Activated T-cell treated with anti-CD3 and anti-CD28 coated beads for 4 hours (primary cell): Measurements from ENCODE around the gene TNPO1.
"Not testable (repeated sequence)": the region's sequence is repeated elsewhere in the genome, so short reads cannot be mapped to it uniquely, and the experiment has no call there.

Experiments
- DNase-seq: peaks from one replicate; pipeline ENCODE4 v3.0.0-alpha.2; 2020

The TNPO1 gene

DNA sequence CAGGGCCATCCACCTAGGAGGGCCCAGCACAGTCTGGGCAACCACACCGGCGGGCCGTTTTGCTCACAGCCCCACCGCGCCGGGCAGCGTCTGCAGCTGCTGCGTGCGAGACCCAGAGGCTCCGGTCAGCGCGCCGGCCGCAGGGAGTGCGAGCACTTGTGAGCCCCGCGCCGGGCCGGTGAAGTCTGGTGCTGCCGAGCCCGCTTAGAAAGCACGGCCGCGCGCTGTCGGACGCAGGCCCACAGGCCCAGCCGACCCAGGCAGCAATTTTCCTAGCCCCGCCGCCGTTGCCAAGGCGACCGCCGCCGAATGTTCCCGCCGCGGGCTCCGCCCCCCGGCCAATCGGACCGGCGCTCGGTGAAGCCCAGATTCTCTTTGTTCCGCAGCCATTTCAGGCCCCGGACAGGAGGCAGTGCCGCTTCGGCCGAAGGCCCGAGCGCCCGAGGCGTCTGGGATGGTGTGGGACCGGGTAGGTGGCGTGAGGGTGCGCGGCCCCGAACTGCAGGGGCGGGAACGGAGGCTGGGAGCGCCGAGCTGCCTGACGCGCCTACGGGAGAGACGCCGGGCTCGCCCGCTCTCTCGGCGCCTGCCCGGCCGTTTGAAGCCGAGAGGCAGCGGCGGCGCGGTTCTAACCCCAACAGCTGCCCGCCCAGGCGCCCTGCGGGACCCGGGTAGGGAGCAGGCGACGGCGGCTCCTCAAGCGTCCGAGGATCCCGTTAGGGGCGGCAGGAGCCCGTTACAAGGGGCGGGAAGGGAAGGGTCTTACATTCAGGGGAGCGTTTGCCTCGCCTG is at the start of gene TNPO1:
Gene TNPO1, plus strand, starts transcription at position 378 of the 792 bp plus-strand sequence. Its CDS starts 77 bp downstream, at position 455.
- DNase-seq, result peak; percentile 73

- DNase-seq, result no peak
Observed at GRCh38 chr5:72767289-72768010, 49.0 kb upstream of the TNPO1 start.

- DNase-seq, result no peak
Observed at GRCh38 chr5:72770266-72770665, 46.2 kb upstream of the TNPO1 start.

GRCh38 chr5:72776684-72777083 is 39.8 kb upstream of the TNPO1 start:
- no peak for DNase-seq

DNA sequence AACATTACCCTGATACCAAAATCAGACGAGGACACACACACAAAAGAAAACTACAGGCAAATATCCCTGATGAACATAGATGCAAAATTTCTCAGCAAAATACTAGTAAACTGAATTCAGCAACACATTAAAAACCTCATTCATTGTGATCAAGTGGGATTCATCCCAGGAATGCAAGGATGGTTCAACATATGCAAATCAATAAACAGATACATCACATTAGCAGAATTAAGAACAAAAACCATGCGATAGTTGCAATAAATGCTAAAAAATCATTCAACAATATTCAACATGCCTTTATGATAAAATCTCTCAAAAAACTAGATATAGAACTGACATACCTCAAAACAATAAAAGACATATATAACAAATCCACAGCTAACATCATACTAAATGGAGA is 36.9 kb upstream of the TNPO1 start:
- no peak for DNase-seq

DNA sequence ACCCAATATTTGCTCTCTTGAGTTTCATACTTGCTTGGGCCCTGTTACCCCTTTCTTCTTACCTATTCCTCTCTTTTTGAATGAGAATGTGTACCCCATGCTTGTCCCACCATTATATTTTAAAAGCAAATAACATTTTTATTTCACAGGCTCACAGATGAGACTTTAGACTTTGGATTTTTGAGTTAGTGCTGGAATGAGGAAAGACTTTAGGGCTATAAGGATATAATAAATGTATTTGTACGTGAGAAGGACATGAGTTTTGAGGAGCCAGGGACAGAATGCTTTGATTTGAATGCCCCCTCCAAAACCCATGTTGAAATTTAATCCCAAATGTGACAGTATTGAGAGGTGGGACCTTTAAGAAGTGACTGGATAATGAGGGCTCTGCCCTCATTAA is 33.1 kb upstream of the TNPO1 start:
- no peak for DNase-seq

DNA sequence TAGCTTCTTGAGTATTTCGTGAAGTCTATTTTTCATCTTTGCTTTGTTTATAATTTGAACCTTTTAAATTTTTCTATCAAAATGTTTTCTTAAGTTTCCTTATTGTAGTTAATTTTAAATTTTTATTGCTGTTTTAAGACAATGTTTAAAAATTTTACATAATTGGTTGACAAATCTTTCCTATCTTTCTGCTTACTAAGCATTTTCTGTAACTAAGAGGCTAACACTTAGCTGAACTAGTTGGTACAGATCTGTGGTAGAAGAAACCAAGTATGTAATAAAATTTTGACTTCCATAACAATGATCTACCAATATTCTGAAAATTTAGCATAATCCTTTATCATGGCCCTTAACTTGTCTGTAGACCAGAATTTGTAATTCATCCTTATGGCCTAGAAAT is 32.3 kb upstream of the TNPO1 start:
- no peak for DNase-seq

DNA sequence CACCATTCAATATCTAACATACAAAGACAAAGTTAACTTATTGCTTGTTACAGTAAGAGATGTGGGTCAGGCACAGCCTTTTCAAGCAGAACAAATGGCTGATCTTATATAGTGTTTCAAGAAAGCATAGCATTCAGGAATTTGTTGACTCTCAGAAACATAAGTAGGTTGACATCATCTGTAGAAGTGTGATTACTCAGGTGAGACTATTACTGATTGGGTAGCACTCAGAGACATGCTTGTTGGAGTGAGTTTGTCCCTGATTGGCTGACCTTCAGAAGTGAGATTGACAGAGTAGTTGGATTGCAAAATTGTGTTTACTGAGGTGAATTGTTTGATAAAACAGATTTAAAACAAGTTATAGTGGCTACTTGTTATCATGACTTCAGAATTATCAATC is 30.7 kb upstream of the TNPO1 start:
- no peak for DNase-seq

DNA sequence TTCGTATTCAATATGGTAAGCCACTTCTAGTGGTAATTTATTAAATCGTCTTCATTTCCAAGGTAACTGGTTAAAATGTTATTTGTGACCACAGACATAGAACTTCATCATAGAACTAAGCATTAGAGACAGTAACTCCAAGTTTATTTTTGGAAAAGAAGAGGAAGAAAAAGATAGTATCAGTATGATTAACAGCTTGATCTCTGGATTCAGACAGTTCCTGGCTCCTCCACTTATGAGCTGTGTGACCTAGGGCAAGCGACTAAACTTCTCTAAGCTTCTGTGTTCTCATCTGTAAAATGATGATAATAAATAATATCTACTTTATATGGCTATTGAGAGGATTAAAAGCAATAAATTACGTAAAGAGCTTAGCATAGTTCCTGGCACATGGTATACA is 29.8 kb upstream of the TNPO1 start:
- no peak for DNase-seq

DNA sequence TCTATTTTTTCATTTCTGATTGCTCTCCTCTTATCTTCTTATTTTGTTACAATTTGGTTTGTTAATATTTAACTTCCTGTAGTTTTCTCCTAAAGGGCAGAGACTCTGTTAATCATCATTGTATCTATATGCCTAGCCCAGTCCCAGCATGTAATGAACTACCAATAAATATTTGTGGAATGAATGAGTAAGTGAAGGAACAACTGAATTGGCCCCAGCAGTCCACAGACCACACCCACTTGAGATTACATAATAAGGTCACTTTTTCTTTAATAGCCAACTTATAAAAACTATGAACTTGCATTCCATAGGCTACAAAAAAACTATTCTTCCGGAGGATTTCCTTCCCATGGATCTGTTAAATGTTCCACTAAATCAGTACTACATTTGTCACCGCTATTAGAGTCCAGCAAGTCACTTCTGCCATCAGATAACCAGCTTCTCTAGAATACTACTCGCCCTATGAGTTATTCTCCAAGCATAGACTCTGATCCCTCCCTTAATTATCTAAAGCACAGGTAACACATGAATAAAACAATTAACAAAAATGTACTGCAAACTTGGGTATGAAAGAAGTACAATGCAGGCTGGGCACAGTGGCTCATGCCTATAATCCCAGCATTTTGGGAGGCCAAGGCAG is 27.5 kb upstream of the TNPO1 start:
- DNase-seq, result no peak

GRCh38 chr5:72790186-72790585 is 26.3 kb upstream of the TNPO1 start:
- DNase-seq, result no peak

- DNase-seq, result not testable (repeated sequence)
Observed at GRCh38 chr5:72792662-72793061, 23.8 kb upstream of the TNPO1 start.

DNA sequence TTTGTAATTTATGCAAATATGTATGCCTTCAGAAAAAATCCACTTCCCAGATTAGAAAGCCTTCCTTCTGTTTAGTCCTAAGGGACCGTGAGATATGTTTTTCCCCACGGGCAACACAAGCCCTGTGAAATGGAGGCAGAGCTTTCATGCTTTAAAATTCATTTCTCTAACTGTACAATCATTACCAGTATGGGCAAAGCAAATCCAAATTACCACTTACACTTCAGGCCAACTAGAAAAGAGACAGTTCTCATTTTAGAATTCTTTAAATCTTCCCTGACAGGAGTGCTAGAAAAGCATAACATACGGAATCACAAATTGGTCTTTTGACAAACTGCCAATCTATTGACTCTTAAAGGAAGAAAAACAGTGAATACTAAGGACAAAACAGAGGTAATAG is 20.5 kb upstream of the TNPO1 start:
- no peak for DNase-seq

- no peak for DNase-seq
Observed at GRCh38 chr5:72799721-72800120, 16.7 kb upstream of the TNPO1 start.

DNA sequence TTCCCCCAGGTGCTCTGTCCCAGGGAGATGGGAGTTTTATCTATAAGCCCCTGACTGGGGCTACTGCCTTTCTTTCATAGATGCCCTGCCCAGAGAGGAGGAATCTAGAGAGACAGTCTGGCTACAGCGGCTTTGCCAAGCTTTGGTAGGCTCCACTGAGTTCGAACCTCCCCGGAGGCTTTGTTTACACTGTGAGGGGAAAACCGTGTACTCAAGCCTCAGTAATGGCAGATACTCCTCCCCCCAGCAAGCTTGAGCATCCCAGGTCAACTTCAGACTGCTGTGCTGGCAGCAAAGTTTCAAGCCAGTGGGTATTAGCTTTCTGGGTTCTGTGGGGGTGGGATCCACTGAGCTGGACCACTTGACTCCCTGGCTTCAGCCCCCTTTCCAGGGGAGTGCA is 7.8 kb upstream of the TNPO1 start:
- DNase-seq, result not testable (repeated sequence)

DNA sequence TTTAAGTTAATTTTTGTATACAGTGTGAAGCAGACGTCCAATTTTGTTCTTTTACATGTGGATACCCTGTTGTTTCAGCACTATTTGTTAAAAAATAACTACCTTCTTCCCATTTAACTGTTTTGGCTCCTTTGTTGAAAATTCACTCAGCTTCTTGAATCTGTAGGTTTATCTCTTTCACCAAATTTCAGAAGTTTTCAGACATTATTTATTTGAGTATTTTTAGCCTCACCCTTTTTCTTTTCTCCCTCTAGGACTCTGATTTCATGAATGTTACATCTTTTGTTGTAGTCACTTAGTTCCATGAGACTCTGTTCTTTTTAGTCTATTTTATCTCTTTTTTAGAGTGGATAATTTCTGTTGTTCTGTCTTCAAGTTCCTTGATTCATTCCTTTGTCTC is 4.6 kb upstream of the TNPO1 start:
- no peak for DNase-seq

DNA sequence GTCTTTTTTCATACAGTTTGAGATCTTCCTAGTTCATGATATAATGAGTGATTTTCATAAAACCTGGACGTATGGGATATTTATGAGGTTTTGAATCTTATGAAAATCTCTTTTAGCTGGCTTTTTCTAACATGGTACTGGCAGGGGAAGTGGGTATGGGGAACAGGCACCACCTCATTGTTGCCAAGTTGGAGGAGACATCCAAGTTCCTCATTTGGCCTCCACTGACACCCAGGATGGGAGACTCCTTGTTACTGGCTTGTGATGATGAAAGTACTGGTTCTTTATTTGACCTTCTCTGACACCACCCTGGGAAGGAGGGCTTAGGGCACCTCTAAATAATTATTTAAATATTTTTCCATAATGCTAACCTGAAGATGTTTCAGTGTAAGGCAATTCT is 4.0 kb upstream of the TNPO1 start:
- no peak for DNase-seq

GRCh38 chr5:72814104-72814503 is 2.4 kb upstream of the TNPO1 start:
- DNase-seq, result no peak

DNA sequence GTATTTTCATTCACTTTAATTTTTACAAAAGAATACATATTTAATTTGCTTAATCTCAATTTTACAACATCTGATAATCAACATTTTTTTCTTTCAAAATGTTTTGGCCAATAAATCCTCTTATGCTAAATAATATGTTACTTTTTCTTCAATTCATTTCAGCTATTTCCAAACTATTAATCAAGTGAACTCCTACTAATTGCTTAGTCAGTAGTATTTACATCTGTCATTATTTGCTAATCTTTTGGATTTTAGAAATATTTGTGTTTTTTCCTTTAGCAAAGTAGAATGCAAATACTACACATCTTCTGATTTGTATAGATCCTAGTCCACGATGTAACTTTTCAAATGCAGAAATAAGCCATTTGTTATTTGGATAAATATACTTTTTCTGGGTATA is 1.6 kb upstream of the TNPO1 start:
- no peak for DNase-seq

- DNase-seq, result no peak
Observed at GRCh38 chr5:72815580-72816283, 729 bp upstream of the TNPO1 start.

GRCh38 chr5:72817076-72817481 is 618 bp downstream of the TNPO1 start:
- DNase-seq, result peak; percentile 9

GRCh38 chr5:72817671-72818266 is 1.3 kb downstream of the TNPO1 start:
- no peak for DNase-seq
